Caki2 (cell line): ENCODE results near the gene ARHGAP15. TPM values are rescaled to one million over a fixed set of nuclear protein-coding genes. Genes with fewer than 3 reads are reported as not detected.

Experiments
- DNase-seq: peaks from one replicate; pipeline ENCODE4 v3.0.0-alpha.2; 2015; ENCODE audit warnings: low read depth
- in situ Hi-C: cut with HindIII; loops from 2 replicates; pipeline ENCODE4 v1.10.0; 2016; ENCODE audit warnings: low sequenced_read_pairs, low pct_unique_long_range_greater_than_20kb, mixed read lengths
- total RNA-seq: library from RNA; depleted of rRNA; stranded (reverse); fragments of >200 nt; shearing (Covaris generic); gene quantifications from 2 replicates; pipeline ENCODE4 v1.2.3, GENCODE V29; 2014; ENCODE audit warnings: low replicate concordance

Gene ARHGAP15
- total RNA-seq, 1 experiment from 2014 or later, result not detected

- in situ Hi-C loops, result no loop called here
- no peak for DNase-seq
These were observed 311.3 kb downstream of the ARHGAP15 start for GRCh38 chr2:143440411-143441012.

GRCh38 chr2:143442193-143442592 lies 313.0 kb downstream of the ARHGAP15 start:
- in situ Hi-C loops, result no loop called here
- DNase-seq, result no peak

- peak; percentile 26 for DNase-seq
- in situ Hi-C loops, result no loop called here
These were observed 322.5 kb downstream of the ARHGAP15 start for GRCh38 chr2:143451642-143452281.

- no peak for DNase-seq
- in situ Hi-C loops, result no loop called here
These were observed 323.7 kb downstream of the ARHGAP15 start for GRCh38 chr2:143452817-143453451.

- in situ Hi-C loops, result no loop called here
- no peak for DNase-seq
These were observed 324.8 kb downstream of the ARHGAP15 start for GRCh38 chr2:143453981-143454511.

- DNase-seq, result no peak
- in situ Hi-C loops, result no loop called here
These were observed 326.1 kb downstream of the ARHGAP15 start for GRCh38 chr2:143455317-143455716.

- in situ Hi-C loops, result no loop called here
These were observed 329.3 kb downstream of the ARHGAP15 start for GRCh38 chr2:143458258-143459190.

GRCh38 chr2:143460382-143460781 lies 331.2 kb downstream of the ARHGAP15 start:
- no peak for DNase-seq
- in situ Hi-C loops, result no loop called here

More at GRCh38 chr2:143458258-143459190, 329.3 kb downstream of the ARHGAP15 start:
- DNase-seq, result peak; percentile 25

GRCh38 chr2:143463719-143464118 lies 334.5 kb downstream of the ARHGAP15 start:
- no peak for DNase-seq

GRCh38 chr2:143466391-143466790 lies 337.2 kb downstream of the ARHGAP15 start:
- DNase-seq, result no peak
- in situ Hi-C loops, result no loop called here

More at GRCh38 chr2:143463719-143464118, 334.5 kb downstream of the ARHGAP15 start:
- in situ Hi-C loops, result no loop called here

GRCh38 chr2:143467011-143467410 lies 337.8 kb downstream of the ARHGAP15 start:
- DNase-seq, result no peak
- in situ Hi-C loops, result no loop called here

- DNase-seq, result no peak
- in situ Hi-C loops, result no loop called here
These were observed 339.2 kb downstream of the ARHGAP15 start for GRCh38 chr2:143468341-143468888.

GRCh38 chr2:143469323-143469722 lies 340.1 kb downstream of the ARHGAP15 start:
- in situ Hi-C loops, result no loop called here

GRCh38 chr2:143471550-143471949 lies 342.3 kb downstream of the ARHGAP15 start:
- in situ Hi-C loops, result no loop called here

More at GRCh38 chr2:143469323-143469722, 340.1 kb downstream of the ARHGAP15 start:
- DNase-seq, result no peak

GRCh38 chr2:143473216-143473615 lies 344.0 kb downstream of the ARHGAP15 start:
- in situ Hi-C loops, result no loop called here
- DNase-seq, result no peak

More at GRCh38 chr2:143471550-143471949, 342.3 kb downstream of the ARHGAP15 start:
- no peak for DNase-seq

GRCh38 chr2:143473820-143474219 lies 344.6 kb downstream of the ARHGAP15 start:
- no peak for DNase-seq
- in situ Hi-C loops, result no loop called here

GRCh38 chr2:143474586-143474985 lies 345.4 kb downstream of the ARHGAP15 start:
- in situ Hi-C loops, result no loop called here
- DNase-seq, result no peak
